Measurements from ENCODE around the gene TMCC3. TPM values are rescaled to one million over a fixed set of nuclear protein-coding genes. Genes with fewer than 3 reads are reported as not detected.

The TMCC3 gene
- total RNA-seq, 2 donors from 2014 or later: 1.5 to 2.9 TPM

DNA sequence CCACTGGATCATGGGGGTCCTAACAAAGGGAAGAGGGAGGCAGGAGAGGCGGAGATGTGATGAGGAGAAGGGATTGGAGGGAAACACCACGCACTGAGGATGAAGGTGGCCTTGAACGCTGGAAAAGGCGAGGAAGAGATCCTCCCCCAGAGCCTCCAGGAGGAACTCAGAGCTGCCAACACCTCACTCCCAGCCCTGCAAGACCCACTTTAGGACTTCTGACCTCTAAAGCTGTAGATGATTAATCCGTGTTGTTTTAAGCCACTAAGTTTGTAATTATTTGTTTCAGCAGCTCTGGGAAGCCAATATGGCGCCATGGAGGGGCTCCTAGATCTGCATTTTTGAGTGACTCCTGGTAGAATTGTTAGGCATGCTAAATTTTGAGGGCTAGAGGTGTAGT lies 116.1 kb downstream of the TMCC3 start:
- Mint-ChIP-seq H3K27me3 (peaks cover 27% of the 10 kb centered on the region), H3K27ac (no peak overlapping the region), H3K4me3 (no peak overlapping the region), H3K36me3 (ENCODE audit: low read depth) (peaks cover 2% of the 10 kb centered on the region), H3K4me1 (peaks cover 9% of the 10 kb centered on the region)
- DNase-seq: no peak
- no peak for ATAC-seq
- H3K9me3 ChIP-seq (ENCODE audit: control insufficient read depth, low read length, poor library complexity, severe bottlenecking): no peaks in the 10 kb centered on the region

DNA sequence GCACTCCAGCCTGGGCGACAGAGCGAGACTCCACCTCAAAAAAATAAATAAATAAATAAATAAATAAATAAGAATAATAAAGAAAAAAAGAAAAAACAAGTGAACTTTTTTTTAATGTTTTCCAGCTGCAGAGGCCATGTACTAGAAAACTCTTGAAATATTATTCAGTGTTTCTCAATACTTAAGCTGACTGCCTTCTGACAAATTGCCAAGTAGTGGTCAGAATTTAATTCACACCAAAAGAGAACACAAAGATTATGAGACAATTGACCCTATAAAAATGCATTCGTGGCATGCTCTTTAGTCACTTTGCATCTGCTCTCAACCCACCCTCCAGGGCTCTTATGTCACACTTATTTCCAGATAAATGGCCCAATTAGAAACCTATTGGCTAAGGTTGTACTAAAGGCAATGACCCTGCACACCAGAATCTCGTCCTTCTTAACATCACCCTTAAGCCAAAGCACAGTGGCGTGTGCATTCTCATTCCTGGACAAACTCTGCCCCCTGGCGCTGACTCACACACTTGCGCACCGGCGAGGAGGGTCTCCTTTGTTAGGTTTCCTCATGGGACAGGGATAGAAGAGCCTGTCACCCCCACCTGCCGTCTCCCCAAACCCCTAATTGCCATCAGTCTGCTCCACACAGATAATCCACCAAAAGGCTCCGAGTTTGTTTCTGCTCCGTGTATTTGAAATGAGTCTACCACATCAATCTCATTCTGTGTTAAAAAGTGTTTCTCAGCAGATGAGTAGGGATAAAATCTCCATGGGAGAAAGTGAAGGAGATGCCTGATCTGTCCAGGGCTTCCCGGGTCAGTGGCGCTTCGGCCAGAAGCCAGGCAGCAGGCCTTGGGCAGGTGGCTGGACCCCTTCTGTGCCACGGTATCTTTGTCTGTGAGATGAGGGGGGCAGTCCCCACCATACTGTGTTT lies 117.6 kb downstream of the TMCC3 start:
- ATAC-seq (peak; percentile 80), DNase-seq (peak; percentile 40 to 62 (median 40))
- H3K9me3 ChIP-seq (ENCODE audit: control insufficient read depth, low read length, poor library complexity, severe bottlenecking): no peaks in the 10 kb centered on the region
- no peak overlapping the region for H3K4me3 Mint-ChIP-seq
- H3K27me3 Mint-ChIP-seq: peaks cover 33% of the 10 kb centered on the region
- H3K4me1 Mint-ChIP-seq: peaks cover 9% of the 10 kb centered on the region
- peak overlapping the region; percentile 65 for H3K27ac Mint-ChIP-seq
- peaks cover 2% of the 10 kb centered on the region for H3K36me3 Mint-ChIP-seq (ENCODE audit: low read depth)

- Mint-ChIP-seq H3K4me3 (no peak overlapping the region), H3K36me3 (ENCODE audit: low read depth) (peaks cover 2% of the 10 kb centered on the region), H3K27me3 (peaks cover 29% of the 10 kb centered on the region), H3K4me1 (peaks cover 7% of the 10 kb centered on the region), H3K27ac (no peak overlapping the region)
- no peak for DNase-seq
- ATAC-seq: no peak
- H3K9me3 ChIP-seq (ENCODE audit: control insufficient read depth, low read length, poor library complexity, severe bottlenecking): no peaks in the 10 kb centered on the region
These were observed 119.1 kb downstream of the TMCC3 start for GRCh38 chr12:94531196-94531720.

DNA sequence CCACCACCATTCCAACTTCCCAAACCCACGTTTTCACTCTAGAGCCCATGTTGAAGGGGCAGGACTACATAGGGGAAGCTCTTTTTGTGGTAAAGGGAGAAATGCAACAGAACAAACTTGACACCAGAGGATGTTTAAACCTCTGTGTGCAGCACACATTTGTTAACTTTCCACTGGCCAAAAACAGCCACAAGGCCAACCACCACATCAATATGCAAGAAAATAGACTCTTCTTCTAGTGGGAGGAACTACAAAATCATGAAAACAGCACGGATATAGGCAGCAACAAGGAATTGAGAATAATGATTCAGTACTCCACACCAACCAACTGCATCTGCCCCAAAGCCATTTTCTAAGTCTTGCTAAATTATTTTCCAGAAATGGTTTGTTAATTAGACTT lies 124.4 kb downstream of the TMCC3 start:
- H3K9me3 ChIP-seq (ENCODE audit: control insufficient read depth, low read length, poor library complexity, severe bottlenecking): no peaks in the 10 kb centered on the region
- DNase-seq: no peak
- H3K4me1 Mint-ChIP-seq: peaks cover 2% of the 10 kb centered on the region
- H3K36me3 Mint-ChIP-seq (ENCODE audit: low read depth): no peaks in the 10 kb centered on the region
- ATAC-seq: no peak
- H3K27ac Mint-ChIP-seq: no peak overlapping the region
- no peak overlapping the region for H3K4me3 Mint-ChIP-seq
- H3K27me3 Mint-ChIP-seq: peaks cover 32% of the 10 kb centered on the region

Other genes with a start within 250 kb of the TMCC3 start
- 10 to 100 TPM; 19.1 to 19.7 TPM for gene CEP83, start 190.7 kb downstream of the TMCC3 start, total RNA-seq